D721Med (cell line): Measurements from ENCODE around the gene FOXC2.

Experiments
- DNase-seq: peaks from one replicate; pipeline ENCODE4 v3.0.0; 2011; ENCODE audit warnings: low spot score; ENCODE audit not compliant: insufficient read length
- FAIRE-seq: peaks from 2 replicates; lab custom pipeline; 2011; peaks lifted over from hg19 to GRCh38; lab: Jason Lieb, UNC
- TF ChIP-seq, protein P1 (sequence below): IDR thresholded peaks from 2 replicates; pipeline ENCODE4 v1.5.1; 2012; ENCODE audit warnings: mild to moderate bottlenecking, control low read depth; ENCODE audit not compliant: insufficient read depth; ENCODE audit errors: missing control alignments

Gene FOXC2

DNA sequence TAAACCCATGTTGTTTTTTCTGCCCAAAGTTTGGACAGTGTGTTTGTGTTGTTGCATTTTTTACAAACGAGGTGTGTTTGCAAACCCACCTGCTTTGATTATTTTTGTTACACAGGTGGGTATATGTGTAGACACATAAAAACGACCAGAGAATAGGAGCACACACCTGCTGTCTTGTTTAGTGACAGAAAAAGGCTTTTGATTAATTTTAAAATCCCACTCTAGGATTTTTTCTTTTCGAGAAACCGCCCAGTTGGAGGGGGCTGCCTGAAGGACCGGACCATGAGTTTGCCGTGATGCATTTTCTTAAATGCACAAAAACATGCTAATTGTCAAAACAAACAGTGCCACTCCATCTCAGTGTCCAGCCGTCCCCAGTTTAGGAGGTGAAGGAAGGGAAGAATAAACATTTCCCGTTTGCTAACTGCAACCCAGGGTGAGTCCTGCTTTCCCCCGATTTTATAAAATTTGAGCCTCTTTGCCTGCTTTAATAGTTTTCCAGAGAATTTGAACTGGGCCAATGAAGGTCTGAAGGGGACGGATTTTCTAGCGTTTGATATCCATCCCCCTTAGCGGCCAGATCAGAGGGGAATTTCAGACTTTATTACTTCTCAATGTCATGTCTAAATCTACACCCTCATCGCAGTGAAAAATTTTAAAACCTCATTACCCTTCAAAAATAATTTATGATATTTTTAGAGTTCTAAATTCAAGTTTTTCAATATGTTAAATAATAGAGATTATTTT lies 3.2 kb downstream of the FOXC2 start:
- TF ChIP-seq, protein P1, sequence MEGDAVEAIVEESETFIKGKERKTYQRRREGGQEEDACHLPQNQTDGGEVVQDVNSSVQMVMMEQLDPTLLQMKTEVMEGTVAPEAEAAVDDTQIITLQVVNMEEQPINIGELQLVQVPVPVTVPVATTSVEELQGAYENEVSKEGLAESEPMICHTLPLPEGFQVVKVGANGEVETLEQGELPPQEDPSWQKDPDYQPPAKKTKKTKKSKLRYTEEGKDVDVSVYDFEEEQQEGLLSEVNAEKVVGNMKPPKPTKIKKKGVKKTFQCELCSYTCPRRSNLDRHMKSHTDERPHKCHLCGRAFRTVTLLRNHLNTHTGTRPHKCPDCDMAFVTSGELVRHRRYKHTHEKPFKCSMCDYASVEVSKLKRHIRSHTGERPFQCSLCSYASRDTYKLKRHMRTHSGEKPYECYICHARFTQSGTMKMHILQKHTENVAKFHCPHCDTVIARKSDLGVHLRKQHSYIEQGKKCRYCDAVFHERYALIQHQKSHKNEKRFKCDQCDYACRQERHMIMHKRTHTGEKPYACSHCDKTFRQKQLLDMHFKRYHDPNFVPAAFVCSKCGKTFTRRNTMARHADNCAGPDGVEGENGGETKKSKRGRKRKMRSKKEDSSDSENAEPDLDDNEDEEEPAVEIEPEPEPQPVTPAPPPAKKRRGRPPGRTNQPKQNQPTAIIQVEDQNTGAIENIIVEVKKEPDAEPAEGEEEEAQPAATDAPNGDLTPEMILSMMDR = no peak
- FAIRE-seq (no peak), DNase-seq (no peak)

DNA sequence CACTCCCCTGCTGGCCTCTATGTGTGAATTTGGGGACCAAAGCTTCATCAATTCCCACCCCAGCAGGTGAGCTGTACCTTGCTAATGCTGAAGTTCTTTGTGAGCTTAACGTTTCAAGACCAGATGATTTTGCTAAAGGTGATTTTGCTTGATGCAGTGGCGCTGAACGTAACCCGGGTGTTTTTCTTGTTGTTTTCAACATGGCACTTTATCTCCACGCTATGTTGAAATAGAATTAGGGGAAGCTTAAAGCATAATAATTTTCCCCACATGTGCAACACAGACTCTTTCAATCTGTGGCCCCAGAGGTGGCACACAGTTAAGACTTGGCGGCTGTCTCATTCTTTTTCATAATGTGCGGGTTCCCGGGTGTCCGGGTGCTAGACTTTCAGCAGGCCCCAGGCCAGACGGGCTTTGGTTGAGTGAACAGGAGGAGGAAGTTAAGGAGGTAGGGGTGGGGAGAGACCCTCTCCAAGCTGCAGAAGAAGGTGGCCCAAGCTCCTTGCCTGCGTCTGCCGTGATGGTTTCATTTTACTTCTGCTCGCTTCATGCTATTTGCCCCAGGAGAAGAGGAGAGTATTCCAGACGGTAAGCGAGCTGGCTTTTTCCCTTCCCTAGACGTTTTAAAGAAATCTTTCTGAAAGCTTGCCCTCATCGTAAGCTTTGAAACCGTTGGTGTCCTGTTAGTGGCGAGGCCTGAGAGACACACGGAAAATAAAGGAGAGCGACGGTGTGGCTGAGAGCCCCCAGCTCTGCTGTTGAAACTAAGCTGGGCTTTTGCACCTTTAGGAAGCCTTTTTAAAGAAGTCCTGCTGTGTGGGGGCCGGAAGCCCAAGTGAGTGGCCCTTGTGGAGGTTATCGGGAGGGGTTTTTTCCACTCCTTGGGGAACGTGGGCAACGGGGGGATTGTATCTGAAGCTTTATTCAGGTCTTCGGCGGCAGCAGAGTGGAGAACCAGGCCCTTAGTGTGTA lies 4.2 kb downstream of the FOXC2 start:
- TF ChIP-seq, protein P1 = no peak
- DNase-seq (no peak), FAIRE-seq (no peak)

DNA sequence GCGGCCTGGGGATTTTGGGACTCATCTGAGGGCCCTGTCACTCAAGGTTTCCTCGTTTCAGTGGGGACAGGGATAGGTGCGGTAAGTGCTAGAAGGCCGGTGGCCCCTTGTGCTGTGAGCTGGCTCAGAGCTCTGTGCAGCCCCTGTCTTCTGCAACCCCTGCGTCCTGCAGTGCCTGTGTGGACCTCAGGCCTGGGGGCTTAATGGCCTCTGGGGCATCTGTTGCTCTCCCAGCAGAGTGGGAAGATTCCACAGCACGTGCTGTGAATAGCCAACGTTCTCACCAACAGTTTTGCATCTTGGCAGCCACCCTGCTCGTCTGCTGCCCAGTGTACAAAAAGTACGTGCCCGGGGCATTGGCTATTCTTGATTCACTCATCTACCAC lies 4.9 kb downstream of the FOXC2 start:
- TF ChIP-seq, protein P1 = no peak
- FAIRE-seq = no peak
- DNase-seq = no peak

DNA sequence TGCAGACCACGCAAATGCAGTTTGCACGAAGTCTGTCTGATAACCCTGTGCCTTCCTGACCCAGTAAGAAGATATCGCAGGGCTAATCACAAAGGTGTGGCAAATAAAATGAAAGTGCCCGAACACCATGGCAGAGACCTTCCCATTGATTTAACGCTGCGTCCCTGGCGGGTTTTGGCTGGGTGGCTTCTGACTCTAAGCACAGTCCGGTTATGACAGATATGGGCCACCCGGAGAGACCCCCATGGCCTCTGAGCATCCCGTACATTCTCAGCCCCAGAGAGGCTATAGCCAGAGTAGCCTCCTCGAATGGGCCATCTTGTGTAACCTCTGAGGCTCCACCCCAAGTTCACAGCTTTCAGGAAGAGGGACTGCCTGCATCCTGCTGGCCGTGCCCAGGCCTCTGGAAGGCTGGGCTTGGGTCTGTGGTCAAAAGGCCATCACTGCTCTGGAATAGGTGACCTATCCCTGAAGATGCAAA lies 5.5 kb downstream of the FOXC2 start:
- FAIRE-seq (no peak), DNase-seq (no peak)
- TF ChIP-seq, protein P1 = no peak

DNA sequence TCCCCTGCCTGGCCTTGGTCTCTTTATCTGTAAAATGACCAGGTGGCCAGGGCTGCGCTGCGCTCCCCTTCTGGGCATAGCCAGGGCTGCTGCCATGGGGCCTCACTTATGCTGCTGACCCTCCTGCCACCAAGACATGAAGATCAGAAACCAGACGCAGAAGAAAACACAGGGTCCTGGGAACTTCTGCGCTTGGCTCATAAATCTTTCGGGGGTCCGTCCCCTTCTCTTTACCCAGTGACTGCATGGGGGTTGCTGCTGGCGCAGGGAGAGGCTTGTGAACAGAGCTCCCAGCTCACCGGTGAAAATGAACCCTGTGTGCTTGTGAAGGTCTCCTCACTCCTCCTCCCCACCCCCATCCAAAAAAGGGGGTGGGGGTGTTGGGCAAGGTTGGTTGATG lies 6.0 kb downstream of the FOXC2 start:
- no peak for DNase-seq
- no peak for FAIRE-seq
- TF ChIP-seq, protein P1 = no peak

DNA sequence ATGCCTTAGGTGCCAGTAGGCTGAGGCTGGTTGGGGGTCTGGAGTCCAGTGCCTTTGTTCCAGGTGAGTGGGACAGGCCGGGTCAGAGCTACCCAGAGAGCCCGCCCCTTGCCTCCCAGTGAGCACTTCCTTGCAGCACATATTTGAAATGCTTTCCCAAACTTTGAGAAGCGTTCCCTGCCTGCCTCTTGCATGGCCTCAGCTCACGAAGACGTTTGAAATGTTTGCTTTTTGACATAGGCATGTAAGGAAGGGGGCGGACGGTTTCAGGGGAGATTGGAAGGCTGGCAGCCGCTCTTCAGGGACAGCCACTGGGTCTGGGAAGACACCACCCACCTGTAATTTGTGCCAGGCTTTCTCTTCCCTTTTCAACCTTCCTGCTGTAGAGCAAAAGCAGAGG lies 6.6 kb downstream of the FOXC2 start:
- DNase-seq (no peak), FAIRE-seq (no peak)
- TF ChIP-seq, protein P1 = no peak
